OCI-LY7 (cell line): Measurements from ENCODE around the gene KDSR. TPM values are rescaled to one million over a fixed set of nuclear protein-coding genes. Genes with fewer than 3 reads are reported as not detected.

Experiments
- BruUV-seq: library from RNA; stranded (reverse); fragments of 400-500 nt; replicated peaks from 2 replicates; lab custom pipeline; 2021; lab: Mats Ljungman, UMichigan
- CTCF ChIA-PET: fragments of 300-600 bp; sonication (Branson Sonifier 250); formaldehyde crosslinking; loops from one replicate; lab custom pipeline; 2022; ENCODE audit warnings: antibody characterized with exemption; ENCODE audit not compliant: unreplicated experiment; lab: Charles Lee
- POLR2A ChIA-PET: fragments of 300-600 bp; sonication (Branson Sonifier 250); formaldehyde crosslinking; loops from one replicate; lab custom pipeline; 2022; ENCODE audit warnings: antibody characterized with exemption; lab: Charles Lee
- DNase-seq: peaks from one replicate; pipeline ENCODE4 v3.0.0-alpha.2; 2015; ENCODE audit warnings: low spot score
- H2AFZ ChIP-seq: fragments of 200-600 bp; sonication (generic), shearing (Covaris generic); 2 replicates; pipeline ENCODE4 v1.6.1; 2014; ENCODE audit warnings: mild to moderate bottlenecking, antibody characterized with exemption, low read length, moderate library complexity
- H3K27ac ChIP-seq: fragments of 200-600 bp; sonication (generic); 2 replicates; pipeline ENCODE4 v1.5.1; 2014; ENCODE audit warnings: mixed run types, low read depth, mild to moderate bottlenecking, moderate library complexity, low read length, inconsistent platforms; ENCODE audit not compliant: poor library complexity, severe bottlenecking
- H3K36me3 ChIP-seq: fragments of 200-600 bp; sonication (generic); 2 replicates; pipeline ENCODE4 v1.6.1; 2014; ENCODE audit warnings: mild to moderate bottlenecking, antibody characterized with exemption, low read length, moderate library complexity, mixed read lengths; ENCODE audit not compliant: insufficient read depth
- H3K4me1 ChIP-seq: fragments of 200-600 bp; sonication (generic); 2 replicates; pipeline ENCODE4 v1.5.1; 2014; ENCODE audit warnings: mild to moderate bottlenecking, low read length; ENCODE audit not compliant: insufficient read depth, poor library complexity, severe bottlenecking
- H3K4me2 ChIP-seq: fragments of 200-600 bp; sonication (generic); 2 replicates; pipeline ENCODE4 v1.6.1; 2014; ENCODE audit warnings: mild to moderate bottlenecking, low read length
- H3K4me3 ChIP-seq: fragments of 200-600 bp; sonication (generic); 2 replicates; pipeline ENCODE4 v1.5.1; 2014; ENCODE audit warnings: mild to moderate bottlenecking, low read depth, low read length; ENCODE audit not compliant: poor library complexity, severe bottlenecking
- H3K79me2 ChIP-seq: fragments of 200-600 bp; sonication (generic); 2 replicates; pipeline ENCODE4 v1.6.1; 2016; ENCODE audit warnings: low read depth, mild to moderate bottlenecking, low read length, moderate library complexity, mixed read lengths; ENCODE audit not compliant: insufficient read depth
- H3K9me2 ChIP-seq: fragments of 200-600 bp; sonication (generic); 2 replicates; pipeline ENCODE4 v1.6.1; 2016; ENCODE audit warnings: mild to moderate bottlenecking, low read length, mixed read lengths; ENCODE audit not compliant: insufficient read depth
- H3K9me3 ChIP-seq: fragments of 200-600 bp; sonication (generic); 2 replicates; pipeline ENCODE4 v1.6.1; 2014; ENCODE audit warnings: mild to moderate bottlenecking, mixed run types, low read length, mixed read lengths
- H4K20me1 ChIP-seq: fragments of 200-600 bp; sonication (generic); 2 replicates; pipeline ENCODE4 v1.6.1; 2014; ENCODE audit warnings: mild to moderate bottlenecking, antibody characterized with exemption, low read length, moderate library complexity, mixed read lengths; ENCODE audit not compliant: insufficient read depth
- CTCF ChIP-seq: fragments of 200-600 bp; sonication (generic); conservative IDR thresholded peaks from 2 replicates; pipeline ENCODE4 v1.5.1; 2014; ENCODE audit warnings: mild to moderate bottlenecking, antibody characterized with exemption, low read length, moderate library complexity, mixed read lengths
- EZH2phosphoT487 ChIP-seq: fragments of 200-600 bp; sonication (generic); IDR thresholded peaks from 2 replicates; pipeline ENCODE4 v1.6.1; 2018; ENCODE audit warnings: low read depth, borderline replicate concordance, mild to moderate bottlenecking, mixed run types, antibody characterized with exemption, low read length, moderate library complexity, mixed read lengths
- intact Hi-C: fragments of 100-400 bp; cut with micrococcal nuclease; formaldehyde crosslinking; loops from one replicate; pipeline ENCODE4 v1.10.0; 2022; ENCODE audit not compliant: unreplicated experiment
- total RNA-seq, 2 experiments: library from RNA; depleted of rRNA in 1 of 2; stranded (reverse); fragments of >200 nt in 1 of 2; shearing (Covaris generic) in 1 of 2; gene quantifications; 2 replicates each; pipeline ENCODE4 v1.2.3, GENCODE V29; 2014 to 2022

Gene KDSR
- total RNA-seq, 2 experiments from 2014 or later = 6.5 to 13.4 TPM

- Histone ChIP-seq H3K4me1 (peaks cover 10% of the 10 kb centered on the region), H3K9me2 (no peaks in the 10 kb centered on the region), H3K9me3 (no peaks in the 10 kb centered on the region), H3K36me3 (no peaks in the 10 kb centered on the region), H2AFZ (no peak overlapping the region), H3K79me2 (no peaks in the 10 kb centered on the region), H3K4me2 (peak overlapping the region; percentile 76; the same call in 1 of the 2 replicates), H3K27ac (no peak overlapping the region), H4K20me1 (no peaks in the 10 kb centered on the region), H3K4me3 (no peak overlapping the region)
- ChIA-PET POLR2A (interaction anchor here (0.6 to 1.2 kb wide), 2 partner anchors 9 to 20 kb away, joined by 3 read pairs; no protein-coding TSS in a partner anchor), CTCF (no interaction called here)
- no TSS peak for BruUV-seq
- DNase-seq = no peak
- intact Hi-C loops = loop anchor here (5.0 kb wide), 1 partner anchor 108 kb away; no protein-coding TSS in a partner anchor
- TF ChIP-seq EZH2phosphoT487 = no peak
- no peak for TF ChIP-seq CTCF
These were observed 51.8 kb downstream of the KDSR start for GRCh38 chr18:63315131-63315662.

- peak overlapping the region; percentile 76; the same call in 1 of the 2 replicates for H3K4me2 ChIP-seq
- H3K4me3 ChIP-seq = no peak overlapping the region
- H3K27ac ChIP-seq = no peak overlapping the region
- H3K4me1 ChIP-seq = peaks cover 8% of the 10 kb centered on the region
- POLR2A ChIA-PET = interaction anchor here (0.6 to 1.2 kb wide), 2 partner anchors 10 to 21 kb away, joined by 3 read pairs; no protein-coding TSS in a partner anchor
- H4K20me1 ChIP-seq = no peaks in the 10 kb centered on the region
- no peaks in the 10 kb centered on the region for H3K9me3 ChIP-seq
- CTCF ChIA-PET = no interaction called here
- H3K79me2 ChIP-seq = no peaks in the 10 kb centered on the region
- H3K9me2 ChIP-seq = no peaks in the 10 kb centered on the region
- no peak overlapping the region for H2AFZ ChIP-seq
- no peak for DNase-seq
- no peaks in the 10 kb centered on the region for H3K36me3 ChIP-seq
- intact Hi-C loops = no loop called here
- TF ChIP-seq CTCF (no peak), EZH2phosphoT487 (no peak)
- BruUV-seq = no TSS peak
These were observed 52.8 kb downstream of the KDSR start for GRCh38 chr18:63314062-63314790.
